ENCODE data around the gene FAM209A. TPM values are rescaled to one million over a fixed set of nuclear protein-coding genes. Genes with fewer than 3 reads are reported as not detected.

FAM209A gene
- total and polyA plus RNA-seq, 10 of the 15 experiments (the other 5 are each of a cell fraction or from before 2014, with no cell fraction given), result 0.11 to 0.51 (median 0.32) TPM; not detected in 4

- H2AFZ ChIP-seq (ENCODE audit: control insufficient read depth, low read depth, low read length), result no peak overlapping the region
- intact Hi-C loops (cut with micrococcal nuclease; ENCODE audit: unreplicated experiment), result no loop called here
- in situ Hi-C loops (cut with MboI), result no loop called here
- no peaks in the 10 kb centered on the region for H3K4me1 ChIP-seq (ENCODE audit: control insufficient read depth, insufficient read depth, low read length)
- no peak overlapping the region for H3K27ac ChIP-seq (ENCODE audit: control insufficient read depth, insufficient read depth)
- WGBS (ENCODE audit: insufficient coverage, insufficient replicate concordance, low lambda C conversion rate, missing lambda C conversion rate), result 33% methylated on average over 4 of the region's 4 CpGs
- TF ChIP-seq ZSCAN29 (IDR thresholded peaks at IDR 0.05) (no peak), ZNF274 (IDR thresholded peaks at IDR 0.05; ENCODE audit: insufficient read depth, insufficient read length) (no peak), HDGF (IDR thresholded peaks at IDR 0.05) (no peak), BMI1 (IDR thresholded peaks at IDR 0.05; ENCODE audit: borderline replicate concordance) (no peak), MYB (IDR thresholded peaks at IDR 0.05; ENCODE audit: borderline replicate concordance, low read depth, low read length) (no peak), USF2 (IDR thresholded peaks at IDR 0.05; ENCODE audit: borderline replicate concordance, low read depth, low read length) (no peak), SREBF1 (IDR thresholded peaks at IDR 0.05; ENCODE audit: low read length) (no peak), E2F4 (IDR thresholded peaks at IDR 0.05; ENCODE audit: low read depth, low read length) (no peak), MLLT1 (IDR thresholded peaks at IDR 0.05) (no peak), ASH2L (IDR thresholded peaks at IDR 0.05; ENCODE audit: borderline replicate concordance, low read depth) (no peak), EGR1 (IDR thresholded peaks at IDR 0.05; ENCODE audit: borderline replicate concordance in 1 of 2, low read depth in 2 of 2, low read length in 2 of 2) (no peak), MTA2 (IDR thresholded peaks at IDR 0.05; ENCODE audit: low read depth) (no peak), RB1 (IDR thresholded peaks at IDR 0.05; ENCODE audit: borderline replicate concordance) (no peak), POLR2A (IDR thresholded peaks at IDR 0.05; ENCODE audit: low read depth, low read length) (no peak), JUND (IDR thresholded peaks at IDR 0.05; ENCODE audit: low read depth, low read length) (no peak), BCL11A (IDR thresholded peaks at IDR 0.05; ENCODE audit: low read depth, low read length) (no peak), IKZF2 (IDR thresholded peaks at IDR 0.05) (no peak), HCFC1 (IDR thresholded peaks at IDR 0.05; ENCODE audit: low read length) (no peak)
- no peak for DNase-seq (ENCODE audit: low read depth, low spot score)
- ChIA-PET CTCF (interaction anchor here (1.0 to 3.2 kb wide), 2 partner anchors 14 to 21 kb away, joined by 3 to 14 read pairs; no protein-coding TSS in a partner anchor), POLR2A (no interaction called here), SMC1A (ENCODE audit: uncharacterized antibody, unreplicated experiment) (interaction anchor here (1.7 kb wide), 1 partner anchor 21 kb away, joined by 6 read pairs; no protein-coding TSS in a partner anchor), RAD21 (ENCODE audit: unreplicated experiment) (no interaction called here)
- BruUV-seq (replicated peaks), result no TSS peak
- no peaks in the 10 kb centered on the region for H3K36me3 ChIP-seq (ENCODE audit: control insufficient read depth in 2 of 2, insufficient read depth in 2 of 2, low read length in 1 of 2)
- H3K27me3 ChIP-seq (replicated peaks in 1 of 2; ENCODE audit: control insufficient read depth in 2 of 2, insufficient read depth in 2 of 2, low read length in 1 of 2), result no peaks in the 10 kb centered on the region; a peak in 1 of 4 replicates
- no peaks in the 10 kb centered on the region for H3K79me2 ChIP-seq (ENCODE audit: control insufficient read depth, insufficient read depth, low read length)
- FAIRE-seq, result no peak
- no peak overlapping the region for H3K9ac ChIP-seq (ENCODE audit: control insufficient read depth, insufficient read depth, low read length)
- H3K4me3 ChIP-seq, result no peak overlapping the region
- H3K4me2 ChIP-seq (ENCODE audit: control insufficient read depth, insufficient read depth), result no peak overlapping the region
- no peaks in the 10 kb centered on the region for H3K9me3 ChIP-seq (replicated peaks; ENCODE audit: control insufficient read depth, insufficient read depth, low read length)
- H4K20me1 ChIP-seq (ENCODE audit: control insufficient read depth, insufficient read depth), result no peaks in the 10 kb centered on the region
- ATAC-seq, result no peak
Measured at GRCh38 chr20:56572172-56572571, 47.6 kb downstream of the FAM209A start.
